Smooth muscle cell (in vitro differentiated cells): ENCODE data around the gene SLC16A7. TPM values are rescaled to one million over a fixed set of nuclear protein-coding genes. Genes with fewer than 3 reads are reported as not detected.

ENCODE experiments used
- DNase-seq: peaks from one replicate; lab custom pipeline; 2025; ENCODE audit not compliant: unreplicated experiment; lab: John Stamatoyannopoulos, UW
- H2AFZ ChIP-seq: fragments of 200-600 bp; sonication (generic); 2 replicates; pipeline ENCODE4 v1.6.0; 2016; ENCODE audit warnings: antibody characterized with exemption, low read depth, mild to moderate bottlenecking
- H3F3A ChIP-seq: fragments of 200-600 bp; sonication (generic); 2 replicates; pipeline ENCODE4 v1.6.0; 2017; ENCODE audit warnings: antibody characterized with exemption, low read depth
- H3K27ac ChIP-seq: fragments of 200-600 bp; sonication (generic); 2 replicates; pipeline ENCODE4 v1.5.1; 2016; ENCODE audit warnings: low read depth, mild to moderate bottlenecking
- H3K27me3 ChIP-seq: fragments of 200-600 bp; sonication (generic); 2 replicates; pipeline ENCODE4 v1.6.1; 2016; ENCODE audit warnings: low read depth, mild to moderate bottlenecking
- H3K36me3 ChIP-seq: fragments of 200-600 bp; sonication (generic); 2 replicates; pipeline ENCODE4 v1.5.1; 2016; ENCODE audit warnings: low read depth
- H3K4me1 ChIP-seq: fragments of 200-600 bp; sonication (generic); 2 replicates; pipeline ENCODE4 v1.5.1; 2016; ENCODE audit warnings: low read depth
- H3K4me2 ChIP-seq: fragments of 200-600 bp; sonication (generic); 2 replicates; pipeline ENCODE4 v1.6.0; 2016; ENCODE audit warnings: mild to moderate bottlenecking
- H3K4me3 ChIP-seq: fragments of 200-600 bp; sonication (generic); 2 replicates; pipeline ENCODE4 v1.5.1; 2016; ENCODE audit warnings: mild to moderate bottlenecking
- H3K79me2 ChIP-seq: fragments of 200-600 bp; sonication (generic); 2 replicates; pipeline ENCODE4 v1.6.0; 2016; ENCODE audit warnings: low read depth, mild to moderate bottlenecking
- H3K9ac ChIP-seq: fragments of 200-600 bp; sonication (generic); 2 replicates; pipeline ENCODE4 v1.6.0; 2016; ENCODE audit warnings: low read depth
- H3K9me3 ChIP-seq: fragments of 200-600 bp; sonication (generic); replicated peaks from 2 replicates; pipeline ENCODE4 v1.5.1; 2016; ENCODE audit warnings: low read depth
- H4K20me1 ChIP-seq: fragments of 200-600 bp; sonication (generic); 2 replicates; pipeline ENCODE4 v1.6.0; 2016; ENCODE audit warnings: low read depth
- CTCF ChIP-seq: fragments of 200-600 bp; sonication (generic); IDR thresholded peaks from 2 replicates; pipeline ENCODE4 v1.5.1; 2017; ENCODE audit warnings: borderline replicate concordance, mild to moderate bottlenecking, antibody characterized with exemption; ENCODE audit not compliant: insufficient read depth, poor library complexity, severe bottlenecking
- WGBS: methylation state at CpG from one replicate; pipeline ENCODE4 v1.1.7; 2016; ENCODE audit warnings: low lambda C conversion rate; 5-methylcytosine and 5-hydroxymethylcytosine counted together
- polyA plus RNA-seq: library from polyadenylated mRNA; unstranded; fragments of >200 nt; fragmentation: Nextera tagmentation; extraction: Ambion mirVana; gene quantifications from 2 replicates; pipeline ENCODE4 v1.2.1, GENCODE V29; 2016
- total RNA-seq: library from RNA; depleted of rRNA; stranded (reverse); fragments of >200 nt; gene quantifications from 2 replicates; pipeline ENCODE4 v1.2.3, GENCODE V29; 2014

The SLC16A7 gene
- total and polyA plus RNA-seq, 2 experiments from 2014 or later = 1.6 to 13.8 TPM

- Histone ChIP-seq H2AFZ (no peak overlapping the region), H3K9ac (no peak overlapping the region), H3F3A (no peaks in the 10 kb centered on the region), H3K4me3 (no peak overlapping the region), H3K27me3 (no peaks in the 10 kb centered on the region), H3K9me3 (no peaks in the 10 kb centered on the region), H4K20me1 (no peaks in the 10 kb centered on the region), H3K79me2 (no peaks in the 10 kb centered on the region), H3K4me1 (no peaks in the 10 kb centered on the region), H3K4me2 (no peak overlapping the region), H3K36me3 (no peaks in the 10 kb centered on the region), H3K27ac (no peak overlapping the region)
- no peak for TF ChIP-seq CTCF
- no peak for DNase-seq
- WGBS = 95% methylated on average over 14 of the region's 14 CpGs
Measured at GRCh38 chr12:59811991-59812390, 216.2 kb downstream of the SLC16A7 start.

GRCh38 chr12:59812716-59813115 lies 216.9 kb downstream of the SLC16A7 start:
- no peaks in the 10 kb centered on the region for H3K9me3 ChIP-seq
- H4K20me1 ChIP-seq = no peaks in the 10 kb centered on the region
- no peak overlapping the region for H2AFZ ChIP-seq
- H3K27ac ChIP-seq = no peak overlapping the region
- H3K4me1 ChIP-seq = no peaks in the 10 kb centered on the region
- no peaks in the 10 kb centered on the region for H3K27me3 ChIP-seq
- no peaks in the 10 kb centered on the region for H3K79me2 ChIP-seq
- H3K4me3 ChIP-seq = no peak overlapping the region
- H3K9ac ChIP-seq = no peak overlapping the region
- H3K36me3 ChIP-seq = no peaks in the 10 kb centered on the region
- TF ChIP-seq CTCF = no peak
- WGBS = 91% methylated on average over 7 of the region's 7 CpGs
- no peak for DNase-seq
- no peak overlapping the region for H3K4me2 ChIP-seq
- H3F3A ChIP-seq = no peaks in the 10 kb centered on the region

DNA sequence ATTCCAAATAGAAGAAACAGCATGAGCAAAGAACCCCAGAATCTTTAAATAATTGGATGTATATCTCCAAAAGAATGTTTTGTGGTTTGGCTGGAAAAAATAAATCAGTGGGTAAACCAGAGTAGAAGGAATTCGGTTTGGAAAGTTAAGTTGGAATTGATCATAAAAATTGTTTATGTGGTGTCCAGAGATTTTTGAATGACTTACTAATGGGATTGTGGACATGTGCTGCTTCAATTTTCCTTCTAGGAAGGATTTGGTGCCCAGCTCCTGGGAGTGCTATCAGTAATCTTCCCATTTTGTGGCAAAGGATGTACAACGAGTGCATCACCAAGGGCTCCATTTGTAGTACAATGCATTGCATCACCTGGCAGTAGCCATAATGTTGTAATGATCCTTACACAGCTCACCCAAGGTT lies 224.8 kb downstream of the SLC16A7 start:
- Histone ChIP-seq H3K4me1 (no peaks in the 10 kb centered on the region), H3K9ac (no peak overlapping the region), H4K20me1 (no peaks in the 10 kb centered on the region), H3K36me3 (no peaks in the 10 kb centered on the region), H3K79me2 (no peaks in the 10 kb centered on the region), H2AFZ (no peak overlapping the region), H3F3A (no peaks in the 10 kb centered on the region), H3K9me3 (no peaks in the 10 kb centered on the region), H3K27ac (no peak overlapping the region), H3K4me3 (no peak overlapping the region), H3K27me3 (no peaks in the 10 kb centered on the region), H3K4me2 (no peak overlapping the region)
- 81% methylated on average over 2 of the region's 2 CpGs for WGBS
- TF ChIP-seq CTCF = no peak
- DNase-seq = no peak

DNA sequence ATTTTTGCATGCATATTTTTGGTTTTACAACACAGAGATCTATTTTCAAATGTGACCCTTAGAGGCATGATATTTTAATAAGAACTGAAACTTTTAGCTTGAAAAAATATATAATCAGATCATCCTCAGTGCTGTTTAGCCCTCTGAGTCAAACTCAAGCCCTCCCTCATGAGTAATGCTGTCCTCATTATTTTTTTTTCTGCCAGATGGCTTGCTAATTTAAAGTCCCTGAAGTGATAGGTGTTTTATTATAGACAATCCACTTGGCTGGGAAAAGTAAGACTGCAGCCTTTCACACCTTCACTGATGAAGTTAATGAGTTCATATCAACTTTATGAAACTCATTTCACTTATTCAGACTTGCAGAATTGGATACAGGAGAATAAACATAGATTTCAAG lies 227.7 kb downstream of the SLC16A7 start:
- DNase-seq = no peak
- Histone ChIP-seq H3K9me3 (no peaks in the 10 kb centered on the region), H3K36me3 (no peaks in the 10 kb centered on the region), H3K4me2 (no peak overlapping the region), H3K27ac (no peak overlapping the region), H3K9ac (no peak overlapping the region), H3K4me3 (no peak overlapping the region), H2AFZ (no peak overlapping the region), H3K79me2 (no peaks in the 10 kb centered on the region), H3K27me3 (no peaks in the 10 kb centered on the region), H3K4me1 (no peaks in the 10 kb centered on the region), H3F3A (no peaks in the 10 kb centered on the region), H4K20me1 (no peaks in the 10 kb centered on the region)
- TF ChIP-seq CTCF = no peak
